ENCODE data around the gene KDM3A. TPM values are rescaled to one million over a fixed set of nuclear protein-coding genes. Genes with fewer than 3 reads are reported as not detected.

The KDM3A gene
- total and polyA plus RNA-seq, 12 donors, result 16.7 to 54.6 (median 33.8) TPM

DNA sequence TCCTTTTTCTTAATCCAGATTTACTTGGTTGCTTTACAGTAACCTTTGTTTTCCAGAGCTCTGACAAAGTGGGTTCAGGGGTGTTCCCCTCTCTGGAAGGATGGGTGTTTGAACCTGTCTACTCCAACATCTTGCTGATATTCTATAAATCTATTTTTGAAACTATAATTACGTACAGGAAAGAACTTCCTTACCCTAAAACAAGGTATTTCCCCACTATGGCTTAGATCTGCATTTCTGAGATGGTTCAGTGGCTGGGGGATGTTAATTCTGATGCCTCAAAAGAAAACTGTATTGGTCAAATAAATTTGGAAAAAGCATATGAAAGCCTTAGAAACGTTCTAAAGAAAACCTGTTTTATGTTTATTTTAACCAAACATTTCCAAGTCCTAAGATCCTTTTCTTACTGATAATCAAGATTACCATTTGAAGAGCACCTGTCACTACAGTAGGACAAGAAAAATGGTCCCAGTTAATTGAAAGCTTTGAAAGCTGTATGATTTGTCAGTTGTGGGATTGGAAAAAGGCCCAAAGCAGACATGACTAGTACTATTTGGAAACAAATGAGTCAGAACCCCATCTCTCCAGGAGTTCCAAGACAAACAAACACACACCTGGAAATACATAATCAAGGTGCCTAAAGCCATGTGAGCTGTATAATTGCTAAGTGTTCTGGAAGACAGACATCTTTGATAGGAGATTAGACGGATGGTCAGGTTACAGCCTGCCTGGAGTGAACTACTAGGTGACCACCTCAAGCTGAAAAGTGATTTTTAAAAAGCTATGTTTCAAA is 57.5 kb downstream of the KDM3A start:
- H3K9me3 ChIP-seq (replicated peaks in 1 of 3), result no peaks in the 10 kb centered on the region
- H3K36me3 ChIP-seq (replicated peaks in 1 of 2), result peaks cover 0 to 18% of the 10 kb centered on the region in 2 donors
- TF ChIP-seq, protein P1, sequence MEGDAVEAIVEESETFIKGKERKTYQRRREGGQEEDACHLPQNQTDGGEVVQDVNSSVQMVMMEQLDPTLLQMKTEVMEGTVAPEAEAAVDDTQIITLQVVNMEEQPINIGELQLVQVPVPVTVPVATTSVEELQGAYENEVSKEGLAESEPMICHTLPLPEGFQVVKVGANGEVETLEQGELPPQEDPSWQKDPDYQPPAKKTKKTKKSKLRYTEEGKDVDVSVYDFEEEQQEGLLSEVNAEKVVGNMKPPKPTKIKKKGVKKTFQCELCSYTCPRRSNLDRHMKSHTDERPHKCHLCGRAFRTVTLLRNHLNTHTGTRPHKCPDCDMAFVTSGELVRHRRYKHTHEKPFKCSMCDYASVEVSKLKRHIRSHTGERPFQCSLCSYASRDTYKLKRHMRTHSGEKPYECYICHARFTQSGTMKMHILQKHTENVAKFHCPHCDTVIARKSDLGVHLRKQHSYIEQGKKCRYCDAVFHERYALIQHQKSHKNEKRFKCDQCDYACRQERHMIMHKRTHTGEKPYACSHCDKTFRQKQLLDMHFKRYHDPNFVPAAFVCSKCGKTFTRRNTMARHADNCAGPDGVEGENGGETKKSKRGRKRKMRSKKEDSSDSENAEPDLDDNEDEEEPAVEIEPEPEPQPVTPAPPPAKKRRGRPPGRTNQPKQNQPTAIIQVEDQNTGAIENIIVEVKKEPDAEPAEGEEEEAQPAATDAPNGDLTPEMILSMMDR (IDR thresholded peaks at IDR 0.05), result no peak
- no peak for TF ChIP-seq POLR2A (IDR thresholded peaks at IDR 0.05)
- H3K4me3 ChIP-seq, result no peak overlapping the region
- DNase-seq, result no peak
- no peaks in the 10 kb centered on the region for H3K4me1 ChIP-seq (replicated peaks in 1 of 2)
- 87 to 94% (median 92%) methylated on average over 3 of the region's 3 CpGs for WGBS, 4 donors
- no peak overlapping the region for H3K27ac ChIP-seq
- intact Hi-C loops (cut with DNase I), result no loop called here
- H3K27me3 ChIP-seq, result no peaks in the 10 kb centered on the region

DNA sequence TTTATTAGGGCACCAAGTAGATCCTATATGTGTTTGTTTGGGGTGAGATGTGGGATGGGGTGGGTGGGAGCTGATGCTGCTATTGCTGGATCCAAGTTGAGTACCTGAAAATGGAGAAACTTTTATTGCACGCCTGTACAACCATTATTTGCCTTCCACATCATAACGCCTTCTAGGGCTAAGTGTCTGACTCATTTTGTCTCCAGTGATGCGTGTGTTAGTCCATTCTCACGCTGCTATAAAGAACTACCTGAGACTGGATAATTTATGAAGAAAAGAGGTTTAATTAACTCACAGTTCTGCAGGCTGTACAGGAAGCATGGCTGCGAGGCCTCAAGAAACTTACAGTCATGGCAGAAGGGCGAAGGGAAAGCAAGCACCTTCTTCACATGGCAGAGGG is 58.2 kb downstream of the KDM3A start:
- no peak for TF ChIP-seq POLR2A (IDR thresholded peaks at IDR 0.05)
- TF ChIP-seq, protein P1 (IDR thresholded peaks at IDR 0.05), result no peak
- no peaks in the 10 kb centered on the region for H3K27me3 ChIP-seq
- intact Hi-C loops (cut with DNase I), result no loop called here
- no peak overlapping the region for H3K4me3 ChIP-seq
- no peaks in the 10 kb centered on the region for H3K4me1 ChIP-seq (replicated peaks in 1 of 2)
- WGBS, 4 donors, result 88 to 100% (median 95%) methylated on average over 6 of the region's 6 CpGs
- no peak for DNase-seq
- H3K9me3 ChIP-seq (replicated peaks in 1 of 3), result no peaks in the 10 kb centered on the region
- peaks cover 0 to 18% of the 10 kb centered on the region in 2 donors for H3K36me3 ChIP-seq (replicated peaks in 1 of 2)
- no peak overlapping the region for H3K27ac ChIP-seq

DNA sequence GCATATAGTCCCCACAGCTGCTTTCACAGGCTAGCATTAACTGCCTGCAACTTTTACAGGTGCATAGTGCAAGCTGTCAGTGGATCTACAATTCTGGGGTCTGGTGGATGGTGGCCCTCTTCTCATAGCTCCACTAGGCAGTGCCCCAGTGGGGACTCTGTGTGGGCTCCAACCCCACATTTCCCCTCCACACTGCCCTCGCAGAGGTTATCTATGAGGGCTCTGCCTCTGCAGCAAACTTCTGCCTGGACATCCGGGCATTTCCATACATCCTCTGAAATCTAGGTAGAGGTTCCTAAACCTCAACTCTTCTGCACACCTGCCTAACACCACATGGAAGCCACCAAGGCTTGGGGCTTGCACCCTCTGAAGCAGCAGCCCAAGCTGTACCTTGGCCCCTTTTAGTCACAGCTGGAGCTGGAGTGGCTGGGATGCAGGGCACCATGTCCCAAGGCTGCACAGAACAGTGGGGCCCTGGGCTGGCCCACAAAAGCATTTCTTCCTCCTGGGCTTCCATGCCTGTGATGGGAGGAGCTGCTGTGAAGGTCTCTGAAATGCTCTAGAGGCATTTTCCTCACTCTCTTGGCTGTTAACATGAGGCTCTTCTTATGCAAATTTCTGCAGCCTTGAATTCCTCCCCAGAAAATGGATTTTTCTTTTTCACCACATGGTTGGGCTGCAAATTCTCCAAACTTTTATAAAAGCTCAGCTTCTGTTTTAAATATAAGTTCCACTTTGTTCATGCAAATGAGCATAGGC is 59.3 kb downstream of the KDM3A start:
- no peaks in the 10 kb centered on the region for H3K4me1 ChIP-seq (replicated peaks in 1 of 2)
- intact Hi-C loops (cut with DNase I), result no loop called here
- DNase-seq, result no peak
- H3K36me3 ChIP-seq (replicated peaks in 1 of 2), result peaks cover 0 to 29% of the 10 kb centered on the region in 2 donors
- H3K4me3 ChIP-seq, result no peak overlapping the region
- WGBS, 4 donors, result 97 to 100% (median 100%) methylated on average over 2 of the region's 2 CpGs; no CpG with 5 or more reads in 1 of the 4 donors
- H3K27me3 ChIP-seq, result no peaks in the 10 kb centered on the region
- TF ChIP-seq POLR2A (IDR thresholded peaks at IDR 0.05), result no peak
- TF ChIP-seq, protein P1 (IDR thresholded peaks at IDR 0.05), result no peak
- no peaks in the 10 kb centered on the region for H3K9me3 ChIP-seq (replicated peaks in 1 of 3)
- H3K27ac ChIP-seq, result no peak overlapping the region

DNA sequence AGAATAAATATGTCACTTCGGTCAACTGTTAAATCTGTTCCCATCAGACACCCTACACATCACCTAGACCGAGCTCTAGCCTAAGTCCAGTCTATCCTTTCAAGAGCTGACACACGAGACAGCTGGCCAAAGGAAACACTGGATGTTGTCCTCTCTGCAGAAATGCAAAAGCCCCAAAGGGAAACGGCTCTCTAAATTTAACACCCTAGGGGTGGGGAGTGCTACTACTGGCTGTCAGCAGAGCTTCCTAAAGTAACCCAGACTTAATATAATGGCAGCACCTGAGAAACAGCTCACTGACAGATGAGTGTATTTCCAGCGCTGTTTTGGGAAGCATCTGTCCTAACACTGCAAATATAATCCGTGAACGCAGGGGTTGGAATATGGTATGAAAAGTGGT is 66.4 kb downstream of the KDM3A start:
- intact Hi-C loops (cut with DNase I), result no loop called here
- 95 to 97% (median 95%) methylated on average over 7 of the region's 7 CpGs for WGBS, 4 donors
- H3K36me3 ChIP-seq (replicated peaks in 1 of 2), result peaks cover 0 to 46% of the 10 kb centered on the region in 2 donors
- no peak for TF ChIP-seq POLR2A (IDR thresholded peaks at IDR 0.05)
- TF ChIP-seq, protein P1 (IDR thresholded peaks at IDR 0.05), result no peak
- H3K4me1 ChIP-seq (replicated peaks in 1 of 2), result no peaks in the 10 kb centered on the region
- DNase-seq, result no peak
- H3K4me3 ChIP-seq, result no peak overlapping the region
- no peaks in the 10 kb centered on the region for H3K27me3 ChIP-seq
- H3K9me3 ChIP-seq (replicated peaks in 1 of 3), result no peaks in the 10 kb centered on the region
- no peak overlapping the region for H3K27ac ChIP-seq
